ENCODE data around the gene PLD6.
"Not testable (repeated sequence)": the region's sequence is repeated elsewhere in the genome, so short reads cannot be mapped to it uniquely, and the experiment has no call there.

The PLD6 gene

GRCh38 chr17:17206124-17206912, at the start of gene PLD6:
TSS of gene PLD6 (minus strand) at chr17:17206333. CDS start at chr17:17206286, 47 bp downstream.
- DNase-seq (peak; percentile 94), ATAC-seq (peak; percentile 74)

GRCh38 chr17:17255689-17256088, 49.6 kb upstream of the PLD6 start:
- DNase-seq, ATAC-seq: not testable (repeated sequence)

GRCh38 chr17:17254036-17254435, 47.9 kb upstream of the PLD6 start:
- DNase-seq (no peak), ATAC-seq (no peak)

- no peak for ATAC-seq
- DNase-seq: no peak
Measured at GRCh38 chr17:17253406-17253805, 47.3 kb upstream of the PLD6 start.

- DNase-seq (no peak), ATAC-seq (no peak)
Measured at GRCh38 chr17:17252149-17252661, 46.1 kb upstream of the PLD6 start.

- no peak for DNase-seq
Measured at GRCh38 chr17:17246879-17247278, 40.7 kb upstream of the PLD6 start.

GRCh38 chr17:17243163-17243562, 37.0 kb upstream of the PLD6 start:
- ATAC-seq (no peak), DNase-seq (no peak)

More at GRCh38 chr17:17246879-17247278, 40.7 kb upstream of the PLD6 start:
- no peak for ATAC-seq

- ATAC-seq (no peak), DNase-seq (no peak)
Measured at GRCh38 chr17:17242246-17242645, 36.1 kb upstream of the PLD6 start.

- DNase-seq (no peak), ATAC-seq (no peak)
Measured at GRCh38 chr17:17241656-17242055, 35.5 kb upstream of the PLD6 start.

GRCh38 chr17:17239832-17240231, 33.7 kb upstream of the PLD6 start:
- no peak for DNase-seq
- ATAC-seq: peak; percentile 42

GRCh38 chr17:17237026-17237799, 31.1 kb upstream of the PLD6 start, which contains the start of gene FLCN:
TSS of gene FLCN (minus strand) at chr17:17237168. CDS start at chr17:17228137, 9,031 bp downstream.
- peak; percentile 91 for DNase-seq

GRCh38 chr17:17236295-17237025, 30.3 kb upstream of the PLD6 start:
- ATAC-seq (peak; percentile 2), DNase-seq (no peak)

More at GRCh38 chr17:17237026-17237799, 31.1 kb upstream of the PLD6 start, which contains the start of gene FLCN:
- ATAC-seq: peak; percentile 87

GRCh38 chr17:17235212-17236174, 29.4 kb upstream of the PLD6 start:
- DNase-seq: peak; percentile 23
- no peak for ATAC-seq

GRCh38 chr17:17232303-17232621, 26.1 kb upstream of the PLD6 start:
- no peak for DNase-seq
- no peak for ATAC-seq

GRCh38 chr17:17231621-17232302, 25.6 kb upstream of the PLD6 start:
- DNase-seq (no peak), ATAC-seq (no peak)

GRCh38 chr17:17229416-17230384, 23.6 kb upstream of the PLD6 start:
- no peak for DNase-seq
- no peak for ATAC-seq

GRCh38 chr17:17228521-17229279, 22.6 kb upstream of the PLD6 start:
- DNase-seq (no peak), ATAC-seq (no peak)
